ENCODE results near the gene ARMC2.

The ARMC2 gene

GRCh38 chr6:108944071-108944470 lies 95.8 kb downstream of the ARMC2 start:
- DNase-seq, result no peak
- in situ Hi-C loops (cut with MboI; ENCODE audit: low pct_unique_long_range_greater_than_20kb, low sequenced_read_pairs), result no loop called here

GRCh38 chr6:108944707-108945680 lies 96.8 kb downstream of the ARMC2 start:
- in situ Hi-C loops (cut with MboI; ENCODE audit: low pct_unique_long_range_greater_than_20kb, low sequenced_read_pairs), result no loop called here
- no peak for DNase-seq

GRCh38 chr6:108945681-108946159 lies 97.5 kb downstream of the ARMC2 start:
- in situ Hi-C loops (cut with MboI; ENCODE audit: low pct_unique_long_range_greater_than_20kb, low sequenced_read_pairs), result no loop called here
- DNase-seq, result no peak

GRCh38 chr6:108946695-108947094 lies 98.5 kb downstream of the ARMC2 start:
- peak; percentile 67 for DNase-seq
- in situ Hi-C loops (cut with MboI; ENCODE audit: low pct_unique_long_range_greater_than_20kb, low sequenced_read_pairs), result no loop called here

GRCh38 chr6:108947114-108947854 lies 99.1 kb downstream of the ARMC2 start:
- in situ Hi-C loops (cut with MboI; ENCODE audit: low pct_unique_long_range_greater_than_20kb, low sequenced_read_pairs), result no loop called here
- peak; percentile 68 for DNase-seq

- in situ Hi-C loops (cut with MboI; ENCODE audit: low pct_unique_long_range_greater_than_20kb, low sequenced_read_pairs), result no loop called here
- peak; percentile 51 for DNase-seq
Measured at GRCh38 chr6:108948181-108948661, 100.0 kb downstream of the ARMC2 start.

GRCh38 chr6:108951351-108951953 lies 103.2 kb downstream of the ARMC2 start:
- in situ Hi-C loops (cut with MboI; ENCODE audit: low pct_unique_long_range_greater_than_20kb, low sequenced_read_pairs), result no loop called here
- DNase-seq, result no peak

GRCh38 chr6:108952776-108953486 lies 104.7 kb downstream of the ARMC2 start:
- in situ Hi-C loops (cut with MboI; ENCODE audit: low pct_unique_long_range_greater_than_20kb, low sequenced_read_pairs), result no loop called here

GRCh38 chr6:108953681-108954080 lies 105.5 kb downstream of the ARMC2 start:
- no peak for DNase-seq
- in situ Hi-C loops (cut with MboI; ENCODE audit: low pct_unique_long_range_greater_than_20kb, low sequenced_read_pairs), result no loop called here

More at GRCh38 chr6:108952776-108953486, 104.7 kb downstream of the ARMC2 start:
- DNase-seq, result no peak

GRCh38 chr6:108955329-108955949 lies 107.2 kb downstream of the ARMC2 start:
- in situ Hi-C loops (cut with MboI; ENCODE audit: low pct_unique_long_range_greater_than_20kb, low sequenced_read_pairs), result no loop called here

GRCh38 chr6:108957221-108957620 lies 109.0 kb downstream of the ARMC2 start:
- no peak for DNase-seq
- in situ Hi-C loops (cut with MboI; ENCODE audit: low pct_unique_long_range_greater_than_20kb, low sequenced_read_pairs), result no loop called here

More at GRCh38 chr6:108955329-108955949, 107.2 kb downstream of the ARMC2 start:
- no peak for DNase-seq

GRCh38 chr6:108958900-108959770 lies 110.9 kb downstream of the ARMC2 start:
- in situ Hi-C loops (cut with MboI; ENCODE audit: low pct_unique_long_range_greater_than_20kb, low sequenced_read_pairs), result no loop called here
- DNase-seq, result peak; percentile 67

- DNase-seq, result peak; percentile 8
- in situ Hi-C loops (cut with MboI; ENCODE audit: low pct_unique_long_range_greater_than_20kb, low sequenced_read_pairs), result no loop called here
Measured at GRCh38 chr6:108959972-108960582, 111.9 kb downstream of the ARMC2 start.

- no peak for DNase-seq
- in situ Hi-C loops (cut with MboI; ENCODE audit: low pct_unique_long_range_greater_than_20kb, low sequenced_read_pairs), result no loop called here
Measured at GRCh38 chr6:108960601-108961000, 112.4 kb downstream of the ARMC2 start.

- in situ Hi-C loops (cut with MboI; ENCODE audit: low pct_unique_long_range_greater_than_20kb, low sequenced_read_pairs), result no loop called here
Measured at GRCh38 chr6:108961077-108961476, 112.9 kb downstream of the ARMC2 start.

GRCh38 chr6:108961985-108962384 lies 113.8 kb downstream of the ARMC2 start:
- no peak for DNase-seq

More at GRCh38 chr6:108961077-108961476, 112.9 kb downstream of the ARMC2 start:
- no peak for DNase-seq

GRCh38 chr6:108966251-108966650 lies 118.0 kb downstream of the ARMC2 start:
- in situ Hi-C loops (cut with MboI; ENCODE audit: low pct_unique_long_range_greater_than_20kb, low sequenced_read_pairs), result no loop called here
- DNase-seq, result no peak

More at GRCh38 chr6:108961985-108962384, 113.8 kb downstream of the ARMC2 start:
- in situ Hi-C loops (cut with MboI; ENCODE audit: low pct_unique_long_range_greater_than_20kb, low sequenced_read_pairs), result no loop called here
